ENCODE results near the gene MLEC.

- no peak for TF ChIP-seq CTCF (IDR thresholded peaks at IDR 0.05)
- peak in 1 of 2 donors; percentile 62 for TF ChIP-seq POLR2A (IDR thresholded peaks at IDR 0.05)
These were observed 16.5 kb downstream of the MLEC start for GRCh38 chr12:120703311-120703942.
